ENCODE data around the gene SOX8.

Gene SOX8

GRCh38 chr16:965036-965395 is 16.6 kb upstream of the SOX8 start:
- DNase-seq (ENCODE audit: insufficient read length, low spot score) (no peak), FAIRE-seq (no peak)
- TF ChIP-seq PAX5 (IDR thresholded peaks at IDR 0.05; ENCODE audit: insufficient read depth, low read length, severe bottlenecking) = no peak

- TF ChIP-seq TAF1 (IDR thresholded peaks at IDR 0.05; ENCODE audit: low read depth, low read length) = no peak
- TF ChIP-seq PAX5 (IDR thresholded peaks at IDR 0.05; ENCODE audit: insufficient read depth, low read length, severe bottlenecking) = no peak
- TF ChIP-seq POLR2AphosphoS5 (IDR thresholded peaks at IDR 0.05; ENCODE audit: low read depth, low read length) = no peak
- no peak for TF ChIP-seq POU2F2 (IDR thresholded peaks at IDR 0.05; ENCODE audit: low read depth, low read length)
- no peak for TF ChIP-seq SPI1 (IDR thresholded peaks at IDR 0.05; ENCODE audit: low read depth, low read length)
- TF ChIP-seq POLR2A (IDR thresholded peaks at IDR 0.05; ENCODE audit: low read depth, low read length) = no peak
- no peak for DNase-seq (ENCODE audit: insufficient read length, low spot score)
- FAIRE-seq = no peak
These were observed 16.1 kb upstream of the SOX8 start for GRCh38 chr16:965487-965886.

- FAIRE-seq = no peak
- TF ChIP-seq POLR2A (IDR thresholded peaks at IDR 0.05; ENCODE audit: low read depth, low read length) (no peak), SPI1 (IDR thresholded peaks at IDR 0.05; ENCODE audit: low read depth, low read length) (no peak), PAX5 (IDR thresholded peaks at IDR 0.05; ENCODE audit: insufficient read depth, low read length, severe bottlenecking) (no peak), POU2F2 (IDR thresholded peaks at IDR 0.05; ENCODE audit: low read depth, low read length) (no peak), POLR2AphosphoS5 (IDR thresholded peaks at IDR 0.05; ENCODE audit: low read depth, low read length) (no peak), TAF1 (IDR thresholded peaks at IDR 0.05; ENCODE audit: low read depth, low read length) (no peak)
- no peak for DNase-seq (ENCODE audit: insufficient read length, low spot score)
These were observed 15.5 kb upstream of the SOX8 start for GRCh38 chr16:966035-966434.

GRCh38 chr16:966505-966904 is 15.1 kb upstream of the SOX8 start:
- FAIRE-seq (no peak), DNase-seq (ENCODE audit: insufficient read length, low spot score) (no peak)
- no peak for TF ChIP-seq POU2F2 (IDR thresholded peaks at IDR 0.05; ENCODE audit: low read depth, low read length)
- TF ChIP-seq PAX5 (IDR thresholded peaks at IDR 0.05; ENCODE audit: insufficient read depth, low read length, severe bottlenecking) = no peak
- TF ChIP-seq TAF1 (IDR thresholded peaks at IDR 0.05; ENCODE audit: low read depth, low read length) = no peak
- TF ChIP-seq POLR2AphosphoS5 (IDR thresholded peaks at IDR 0.05; ENCODE audit: low read depth, low read length) = no peak
- no peak for TF ChIP-seq POLR2A (IDR thresholded peaks at IDR 0.05; ENCODE audit: low read depth, low read length)
- no peak for TF ChIP-seq SPI1 (IDR thresholded peaks at IDR 0.05; ENCODE audit: low read depth, low read length)

GRCh38 chr16:967077-967541 is 14.5 kb upstream of the SOX8 start:
- TF ChIP-seq PAX5 (IDR thresholded peaks at IDR 0.05; ENCODE audit: insufficient read depth, low read length, severe bottlenecking) = no peak
- no peak for TF ChIP-seq TAF1 (IDR thresholded peaks at IDR 0.05; ENCODE audit: low read depth, low read length)
- no peak for TF ChIP-seq POU2F2 (IDR thresholded peaks at IDR 0.05; ENCODE audit: low read depth, low read length)
- TF ChIP-seq POLR2AphosphoS5 (IDR thresholded peaks at IDR 0.05; ENCODE audit: low read depth, low read length) = no peak
- no peak for TF ChIP-seq SPI1 (IDR thresholded peaks at IDR 0.05; ENCODE audit: low read depth, low read length)
- TF ChIP-seq POLR2A (IDR thresholded peaks at IDR 0.05; ENCODE audit: low read depth, low read length) = no peak
- FAIRE-seq (no peak), DNase-seq (ENCODE audit: insufficient read length, low spot score) (no peak)

- FAIRE-seq (no peak), DNase-seq (ENCODE audit: insufficient read length, low spot score) (no peak)
- TF ChIP-seq POU2F2 (IDR thresholded peaks at IDR 0.05; ENCODE audit: low read depth, low read length) = no peak
- no peak for TF ChIP-seq POLR2A (IDR thresholded peaks at IDR 0.05; ENCODE audit: low read depth, low read length)
- TF ChIP-seq SPI1 (IDR thresholded peaks at IDR 0.05; ENCODE audit: low read depth, low read length) = no peak
- TF ChIP-seq POLR2AphosphoS5 (IDR thresholded peaks at IDR 0.05; ENCODE audit: low read depth, low read length) = no peak
- TF ChIP-seq PAX5 (IDR thresholded peaks at IDR 0.05; ENCODE audit: insufficient read depth, low read length, severe bottlenecking) = no peak
- TF ChIP-seq TAF1 (IDR thresholded peaks at IDR 0.05; ENCODE audit: low read depth, low read length) = no peak
These were observed 13.8 kb upstream of the SOX8 start for GRCh38 chr16:967546-968295.

GRCh38 chr16:968620-969019 is 12.9 kb upstream of the SOX8 start:
- DNase-seq (ENCODE audit: insufficient read length, low spot score) (no peak), FAIRE-seq (no peak)
- TF ChIP-seq TAF1 (IDR thresholded peaks at IDR 0.05; ENCODE audit: low read depth, low read length) = no peak
- TF ChIP-seq POLR2AphosphoS5 (IDR thresholded peaks at IDR 0.05; ENCODE audit: low read depth, low read length) = no peak
- TF ChIP-seq SPI1 (IDR thresholded peaks at IDR 0.05; ENCODE audit: low read depth, low read length) = no peak
- TF ChIP-seq PAX5 (IDR thresholded peaks at IDR 0.05; ENCODE audit: insufficient read depth, low read length, severe bottlenecking) = no peak
- no peak for TF ChIP-seq POU2F2 (IDR thresholded peaks at IDR 0.05; ENCODE audit: low read depth, low read length)
- TF ChIP-seq POLR2A (IDR thresholded peaks at IDR 0.05; ENCODE audit: low read depth, low read length) = no peak

GRCh38 chr16:969508-970385 is 11.8 kb upstream of the SOX8 start:
- peak; percentile 69 for FAIRE-seq
- TF ChIP-seq SPI1 (IDR thresholded peaks at IDR 0.05; ENCODE audit: low read depth, low read length) (no peak), POLR2A (IDR thresholded peaks at IDR 0.05; ENCODE audit: low read depth, low read length) (no peak), POU2F2 (IDR thresholded peaks at IDR 0.05; ENCODE audit: low read depth, low read length) (no peak), TAF1 (IDR thresholded peaks at IDR 0.05; ENCODE audit: low read depth, low read length) (no peak), POLR2AphosphoS5 (IDR thresholded peaks at IDR 0.05; ENCODE audit: low read depth, low read length) (no peak), PAX5 (IDR thresholded peaks at IDR 0.05; ENCODE audit: insufficient read depth, low read length, severe bottlenecking) (no peak)
- DNase-seq (ENCODE audit: insufficient read length, low spot score) = peak; percentile 61

- FAIRE-seq (no peak), DNase-seq (ENCODE audit: insufficient read length, low spot score) (no peak)
- no peak for TF ChIP-seq POLR2A (IDR thresholded peaks at IDR 0.05; ENCODE audit: low read depth, low read length)
- TF ChIP-seq POU2F2 (IDR thresholded peaks at IDR 0.05; ENCODE audit: low read depth, low read length) = no peak
- no peak for TF ChIP-seq POLR2AphosphoS5 (IDR thresholded peaks at IDR 0.05; ENCODE audit: low read depth, low read length)
- no peak for TF ChIP-seq SPI1 (IDR thresholded peaks at IDR 0.05; ENCODE audit: low read depth, low read length)
- no peak for TF ChIP-seq PAX5 (IDR thresholded peaks at IDR 0.05; ENCODE audit: insufficient read depth, low read length, severe bottlenecking)
- no peak for TF ChIP-seq TAF1 (IDR thresholded peaks at IDR 0.05; ENCODE audit: low read depth, low read length)
These were observed 11.2 kb upstream of the SOX8 start for GRCh38 chr16:970386-970765.

All from GM12891 (cell line).